ENCODE data around the gene CCDC81.

GRCh38 chr11:86449993-86450629, 75.4 kb downstream of the CCDC81 start:
- no peak for TF ChIP-seq CTCF (CRISPR knock-in tag; IDR thresholded peaks at IDR 0.05)
- TF ChIP-seq, protein P1, sequence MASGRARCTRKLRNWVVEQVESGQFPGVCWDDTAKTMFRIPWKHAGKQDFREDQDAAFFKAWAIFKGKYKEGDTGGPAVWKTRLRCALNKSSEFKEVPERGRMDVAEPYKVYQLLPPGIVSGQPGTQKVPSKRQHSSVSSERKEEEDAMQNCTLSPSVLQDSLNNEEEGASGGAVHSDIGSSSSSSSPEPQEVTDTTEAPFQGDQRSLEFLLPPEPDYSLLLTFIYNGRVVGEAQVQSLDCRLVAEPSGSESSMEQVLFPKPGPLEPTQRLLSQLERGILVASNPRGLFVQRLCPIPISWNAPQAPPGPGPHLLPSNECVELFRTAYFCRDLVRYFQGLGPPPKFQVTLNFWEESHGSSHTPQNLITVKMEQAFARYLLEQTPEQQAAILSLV (CRISPR knock-in tag; IDR thresholded peaks at IDR 0.05; ENCODE audit: borderline replicate concordance): no peak
- TF ChIP-seq HMGA1 (CRISPR knock-in tag; conservative IDR thresholded peaks at IDR 0.05): no peak
- TF ChIP-seq HMG20A (CRISPR knock-in tag; IDR thresholded peaks at IDR 0.05; ENCODE audit: borderline replicate concordance): no peak
- no peak for TF ChIP-seq ZNF513 (CRISPR knock-in tag; conservative IDR thresholded peaks at IDR 0.05)
- TF ChIP-seq ARID5B (CRISPR knock-in tag; IDR thresholded peaks at IDR 0.05): no peak
- TF ChIP-seq FLYWCH1 (CRISPR knock-in tag; IDR thresholded peaks at IDR 0.05): no peak
- no peak for TF ChIP-seq ZMYM3 (CRISPR knock-in tag; IDR thresholded peaks at IDR 0.05)
- TF ChIP-seq POLR2AphosphoS5 (IDR thresholded peaks at IDR 0.05; ENCODE audit: low read depth, low read length): no peak
- no peak for TF ChIP-seq NR3C1 (CRISPR knock-in tag; IDR thresholded peaks at IDR 0.05)
- TF ChIP-seq, protein P2, sequence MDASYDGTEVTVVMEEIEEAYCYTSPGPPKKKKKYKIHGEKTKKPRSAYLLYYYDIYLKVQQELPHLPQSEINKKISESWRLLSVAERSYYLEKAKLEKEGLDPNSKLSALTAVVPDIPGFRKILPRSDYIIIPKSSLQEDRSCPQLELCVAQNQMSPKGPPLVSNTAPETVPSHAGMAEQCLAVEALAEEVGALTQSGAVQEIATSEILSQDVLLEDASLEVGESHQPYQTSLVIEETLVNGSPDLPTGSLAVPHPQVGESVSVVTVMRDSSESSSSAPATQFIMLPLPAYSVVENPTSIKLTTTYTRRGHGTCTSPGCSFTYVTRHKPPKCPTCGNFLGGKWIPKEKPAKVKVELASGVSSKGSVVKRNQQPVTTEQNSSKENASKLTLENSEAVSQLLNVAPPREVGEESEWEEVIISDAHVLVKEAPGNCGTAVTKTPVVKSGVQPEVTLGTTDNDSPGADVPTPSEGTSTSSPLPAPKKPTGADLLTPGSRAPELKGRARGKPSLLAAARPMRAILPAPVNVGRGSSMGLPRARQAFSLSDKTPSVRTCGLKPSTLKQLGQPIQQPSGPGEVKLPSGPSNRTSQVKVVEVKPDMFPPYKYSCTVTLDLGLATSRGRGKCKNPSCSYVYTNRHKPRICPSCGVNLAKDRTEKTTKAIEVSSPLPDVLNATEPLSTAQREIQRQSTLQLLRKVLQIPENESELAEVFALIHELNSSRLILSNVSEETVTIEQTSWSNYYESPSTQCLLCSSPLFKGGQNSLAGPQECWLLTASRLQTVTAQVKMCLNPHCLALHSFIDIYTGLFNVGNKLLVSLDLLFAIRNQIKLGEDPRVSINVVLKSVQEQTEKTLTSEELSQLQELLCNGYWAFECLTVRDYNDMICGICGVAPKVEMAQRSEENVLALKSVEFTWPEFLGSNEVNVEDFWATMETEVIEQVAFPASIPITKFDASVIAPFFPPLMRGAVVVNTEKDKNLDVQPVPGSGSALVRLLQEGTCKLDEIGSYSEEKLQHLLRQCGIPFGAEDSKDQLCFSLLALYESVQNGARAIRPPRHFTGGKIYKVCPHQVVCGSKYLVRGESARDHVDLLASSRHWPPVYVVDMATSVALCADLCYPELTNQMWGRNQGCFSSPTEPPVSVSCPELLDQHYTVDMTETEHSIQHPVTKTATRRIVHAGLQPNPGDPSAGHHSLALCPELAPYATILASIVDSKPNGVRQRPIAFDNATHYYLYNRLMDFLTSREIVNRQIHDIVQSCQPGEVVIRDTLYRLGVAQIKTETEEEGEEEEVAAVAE (CRISPR knock-in tag; IDR thresholded peaks at IDR 0.05; ENCODE audit: borderline replicate concordance): no peak
- no peak for TF ChIP-seq U2AF2 (IDR thresholded peaks at IDR 0.05; ENCODE audit: low read depth, low read length)
- TF ChIP-seq TERF1 (CRISPR knock-in tag; IDR thresholded peaks at IDR 0.05): no peak
- TF ChIP-seq, protein P3, sequence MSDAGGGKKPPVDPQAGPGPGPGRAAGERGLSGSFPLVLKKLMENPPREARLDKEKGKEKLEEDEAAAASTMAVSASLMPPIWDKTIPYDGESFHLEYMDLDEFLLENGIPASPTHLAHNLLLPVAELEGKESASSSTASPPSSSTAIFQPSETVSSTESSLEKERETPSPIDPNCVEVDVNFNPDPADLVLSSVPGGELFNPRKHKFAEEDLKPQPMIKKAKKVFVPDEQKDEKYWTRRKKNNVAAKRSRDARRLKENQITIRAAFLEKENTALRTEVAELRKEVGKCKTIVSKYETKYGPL (CRISPR knock-in tag; IDR thresholded peaks at IDR 0.05): no peak
